NCI-H524 (cell line): ENCODE measurements around the gene SPOCK2.
"Not testable (repeated sequence)": the region's sequence is repeated elsewhere in the genome, so short reads cannot be mapped to it uniquely, and the experiment has no call there.

ENCODE experiments used
- DNase-seq, 2 experiments: peaks; one replicate each; lab custom pipeline; 2025; lab: John Stamatoyannopoulos, UW

The SPOCK2 gene

DNA sequence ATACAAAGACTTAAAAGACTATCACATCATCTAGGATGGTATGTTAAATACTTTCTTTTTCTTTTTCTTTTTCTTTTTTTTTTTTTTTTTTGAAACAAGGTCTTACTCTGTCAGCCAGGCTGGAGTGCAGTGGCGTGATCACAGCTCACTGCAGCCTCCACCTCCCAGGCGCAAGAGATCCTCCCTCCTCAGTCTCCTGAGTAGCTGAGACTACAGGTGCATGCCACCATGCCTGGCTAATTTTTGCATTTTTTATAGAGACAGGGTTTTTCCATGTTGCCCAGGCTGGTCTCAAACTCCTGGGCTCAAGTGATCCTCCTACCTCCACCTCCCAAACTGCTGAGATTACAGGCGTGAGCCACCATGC is 19.6 kb upstream of the SPOCK2 start:
- DNase-seq = not testable (repeated sequence)

DNA sequence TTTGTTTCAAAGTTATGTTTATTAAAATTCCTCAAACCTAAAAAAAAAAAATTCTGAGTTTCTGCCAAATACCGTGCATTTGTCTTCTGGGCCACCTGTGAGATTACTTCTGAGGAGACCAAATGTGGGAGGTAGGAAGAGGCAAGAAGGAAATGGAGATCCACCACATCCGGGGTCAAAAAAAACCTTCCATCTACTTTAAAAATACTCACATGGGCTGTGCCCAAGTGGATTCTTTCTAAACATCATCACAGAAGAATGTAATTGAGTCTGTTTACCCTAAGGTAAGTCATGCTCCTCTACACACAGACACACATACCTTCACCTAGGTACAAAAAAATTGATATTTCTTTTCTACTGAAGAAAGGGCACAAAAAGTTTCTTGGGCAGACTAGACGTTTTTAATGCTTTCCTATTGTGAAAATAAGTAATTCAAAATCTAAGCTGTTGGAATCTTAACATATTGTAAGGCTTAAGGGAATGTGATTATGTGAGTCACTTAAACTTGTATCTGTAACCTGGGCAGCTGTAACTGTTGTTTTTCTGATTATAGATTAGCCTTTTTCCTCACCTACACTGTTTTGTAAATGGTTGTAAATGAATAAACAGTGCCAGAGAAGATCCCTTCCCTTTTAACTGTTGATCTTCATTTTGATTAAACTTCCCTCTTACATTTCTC is 19.1 kb upstream of the SPOCK2 start:
- no peak for DNase-seq

DNA sequence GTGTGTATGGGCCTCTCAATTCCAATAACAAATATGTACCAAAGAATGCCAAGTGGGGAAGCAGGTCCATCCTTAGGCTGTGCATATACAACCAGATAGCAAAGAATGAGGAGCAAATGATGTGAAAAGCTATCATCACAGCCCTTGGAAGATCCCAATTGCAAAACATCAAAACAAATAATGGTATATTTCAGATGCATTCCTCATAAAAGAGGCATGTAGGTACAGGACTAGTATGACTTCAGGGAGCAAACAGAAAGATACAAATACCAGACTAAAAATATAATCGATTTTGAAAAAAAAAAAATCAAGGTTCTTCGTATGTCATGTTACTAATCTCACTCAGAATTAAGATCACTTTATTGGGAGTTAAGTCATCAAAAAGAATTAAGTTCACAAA is 18.5 kb upstream of the SPOCK2 start:
- no peak for DNase-seq

DNA sequence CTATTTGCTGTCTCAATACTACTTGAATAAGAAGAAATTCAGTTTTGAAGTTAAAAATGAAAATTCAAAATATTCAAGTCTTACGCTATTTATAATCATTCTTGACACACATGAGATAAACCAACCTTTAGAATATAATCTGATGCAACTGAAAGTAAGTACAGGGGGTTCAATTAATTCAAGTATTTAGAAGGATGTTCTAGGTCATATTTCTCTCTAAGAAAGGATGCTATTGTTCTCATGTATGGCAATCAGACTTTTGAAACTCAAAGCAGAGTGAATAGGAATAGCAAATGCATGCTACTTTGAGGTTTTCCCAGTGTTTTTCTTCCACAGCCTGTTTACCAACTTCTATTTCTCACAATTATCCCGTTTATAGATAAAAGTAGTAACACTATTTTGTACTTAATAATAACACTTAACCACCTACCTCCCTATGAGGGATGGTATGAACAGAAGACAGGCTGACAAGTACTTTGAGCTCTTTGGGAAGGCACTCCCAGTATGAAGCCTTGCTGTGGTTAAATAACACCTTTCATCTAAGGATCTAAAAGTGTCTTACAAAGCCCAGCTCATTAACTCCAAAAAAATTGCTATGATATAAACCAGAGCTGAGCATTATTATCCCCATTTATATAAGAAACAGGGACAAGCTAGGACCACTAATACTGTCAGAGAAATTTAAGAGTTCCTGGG is 18.0 kb upstream of the SPOCK2 start:
- no peak for DNase-seq

DNA sequence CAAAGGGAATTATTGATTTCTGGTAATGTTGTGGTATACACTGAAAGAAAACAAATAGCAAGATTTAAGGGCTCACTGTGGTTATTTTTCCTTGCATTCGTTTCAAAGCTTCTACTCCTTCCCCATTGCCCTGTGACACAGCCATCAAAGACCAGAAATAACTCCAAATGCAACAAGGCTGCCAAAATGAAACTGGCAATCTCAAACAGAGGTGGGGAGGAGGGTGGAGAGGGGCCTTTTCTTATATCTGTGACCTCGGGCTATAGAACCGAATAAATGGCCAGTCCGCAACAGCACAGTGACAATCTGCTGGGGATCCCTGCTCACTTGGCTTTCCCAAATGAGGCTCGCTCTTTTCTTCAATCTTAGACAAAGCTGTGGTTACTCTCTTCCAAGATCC is 17.4 kb upstream of the SPOCK2 start:
- DNase-seq = no peak

DNA sequence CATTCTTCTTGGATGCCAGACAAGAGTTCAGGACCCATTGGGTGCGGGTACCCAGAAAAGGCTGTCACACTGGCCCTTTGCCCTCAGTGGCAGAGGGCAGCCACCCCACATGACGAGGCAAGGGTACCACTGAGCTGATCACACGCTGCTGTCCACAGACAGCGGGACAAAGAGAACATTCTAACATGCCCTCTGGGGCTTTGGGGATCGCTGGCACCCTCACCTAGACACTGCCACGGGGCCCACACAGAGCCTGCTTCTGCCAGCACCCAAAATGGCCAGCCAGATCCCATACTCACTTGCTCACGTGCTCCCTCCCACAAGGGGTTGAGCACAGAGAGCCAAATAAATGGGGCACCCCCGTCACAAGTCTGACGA is 16.7 kb upstream of the SPOCK2 start:
- DNase-seq = no peak

DNA sequence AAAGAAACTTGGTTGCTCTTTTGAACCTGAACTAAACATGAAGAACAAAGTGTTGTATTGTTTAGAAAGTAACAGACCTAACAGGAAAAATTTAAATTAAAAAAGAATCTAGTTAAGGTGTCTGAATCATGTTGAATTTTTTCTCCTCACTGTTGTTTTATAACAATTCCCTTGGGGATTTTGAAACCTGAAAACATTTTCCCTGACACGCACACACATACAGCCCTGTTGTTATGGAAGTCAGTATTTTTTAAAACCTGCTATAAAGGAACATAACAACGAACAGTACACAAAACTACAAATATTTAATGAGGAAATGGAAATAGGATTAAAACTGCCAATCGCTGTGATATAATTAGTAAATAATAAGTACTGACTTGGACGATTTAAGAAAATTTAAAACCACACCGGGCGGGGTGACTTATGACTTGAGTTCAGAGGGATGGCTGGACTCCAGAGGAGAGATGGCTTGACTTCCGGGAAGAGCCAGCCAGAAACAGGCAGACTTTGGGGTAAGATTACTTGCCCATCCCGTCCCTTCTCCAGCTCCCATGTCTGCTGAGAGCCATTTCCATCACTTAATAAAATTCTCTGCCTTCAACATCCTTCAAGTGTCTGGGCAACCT is 16.2 kb upstream of the SPOCK2 start:
- DNase-seq = no peak

DNA sequence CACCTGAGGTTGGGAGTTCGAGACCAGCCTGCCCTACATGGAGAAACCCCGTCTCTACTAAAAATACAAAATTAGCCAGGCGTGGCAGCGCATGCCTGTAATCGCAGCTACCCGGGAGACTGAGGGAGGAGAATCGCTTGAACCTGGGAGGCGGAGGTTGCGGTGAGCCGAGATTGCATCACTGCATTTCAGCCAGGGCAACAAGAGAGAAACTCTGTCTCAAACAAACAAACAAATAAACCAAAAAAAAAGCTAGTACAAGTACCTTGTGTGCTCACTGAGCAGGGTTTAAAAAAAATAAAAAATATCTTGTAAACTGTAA is 11.2 kb upstream of the SPOCK2 start:
- no peak for DNase-seq

DNA sequence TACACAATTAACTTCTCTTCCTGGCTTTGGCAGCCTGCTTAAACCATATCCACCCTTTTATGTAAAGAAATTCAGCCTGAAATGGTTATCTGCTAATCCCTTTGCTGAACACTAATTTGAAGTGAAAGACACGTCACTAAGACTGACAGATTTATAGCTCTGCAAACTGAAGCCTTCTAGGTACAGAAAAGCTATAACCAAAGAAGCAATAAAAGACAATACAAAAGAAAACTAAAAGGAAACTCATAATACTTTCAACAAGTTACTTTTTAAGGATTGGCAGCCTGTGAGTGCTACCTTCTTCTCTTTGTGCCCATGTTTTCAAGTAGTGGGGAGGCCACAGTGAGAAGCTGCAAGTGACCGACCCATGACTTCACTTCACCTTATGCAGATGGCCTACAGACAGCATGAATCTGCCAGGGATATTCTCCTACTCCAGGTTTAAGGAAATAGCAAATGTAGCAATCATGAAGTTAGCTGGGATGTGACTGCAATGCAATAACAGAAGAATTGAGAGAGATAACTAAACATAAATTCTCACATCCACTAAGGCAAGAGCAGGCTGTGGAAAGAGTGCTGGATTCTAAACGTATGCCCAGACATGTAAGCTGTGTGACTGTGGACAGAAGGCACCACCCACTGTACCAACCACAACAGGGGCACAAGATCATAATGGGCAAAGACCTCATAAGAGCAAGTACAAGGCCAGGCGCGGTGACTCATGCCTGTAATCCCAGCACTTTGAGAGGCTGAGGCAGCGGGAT is 10.7 kb upstream of the SPOCK2 start:
- DNase-seq = no peak

DNA sequence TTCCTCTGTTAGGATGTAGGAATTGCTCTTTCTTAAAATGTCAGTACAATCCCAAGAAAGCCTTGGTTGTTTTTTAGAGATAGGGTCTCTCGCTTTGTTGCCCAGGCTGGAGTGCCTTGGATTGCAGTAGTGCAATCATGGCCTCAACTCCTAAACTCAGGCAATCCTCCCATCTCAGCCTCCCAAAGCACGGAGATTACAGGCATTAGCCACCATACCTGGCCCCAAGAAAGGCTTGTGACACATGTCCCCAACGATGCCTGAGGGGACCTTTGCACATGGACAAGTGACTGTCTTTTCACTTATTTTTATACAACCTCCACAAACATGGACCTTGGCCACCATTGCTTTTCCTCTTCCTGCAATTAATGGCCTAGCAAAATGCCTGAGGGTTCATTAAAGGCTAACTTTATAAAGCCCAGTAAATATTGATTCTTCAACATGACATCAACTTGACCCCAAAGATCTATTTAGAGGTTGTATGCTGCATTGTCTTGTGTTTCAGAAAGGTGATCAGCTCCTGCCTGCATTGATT is 10.0 kb upstream of the SPOCK2 start:
- DNase-seq = no peak

DNA sequence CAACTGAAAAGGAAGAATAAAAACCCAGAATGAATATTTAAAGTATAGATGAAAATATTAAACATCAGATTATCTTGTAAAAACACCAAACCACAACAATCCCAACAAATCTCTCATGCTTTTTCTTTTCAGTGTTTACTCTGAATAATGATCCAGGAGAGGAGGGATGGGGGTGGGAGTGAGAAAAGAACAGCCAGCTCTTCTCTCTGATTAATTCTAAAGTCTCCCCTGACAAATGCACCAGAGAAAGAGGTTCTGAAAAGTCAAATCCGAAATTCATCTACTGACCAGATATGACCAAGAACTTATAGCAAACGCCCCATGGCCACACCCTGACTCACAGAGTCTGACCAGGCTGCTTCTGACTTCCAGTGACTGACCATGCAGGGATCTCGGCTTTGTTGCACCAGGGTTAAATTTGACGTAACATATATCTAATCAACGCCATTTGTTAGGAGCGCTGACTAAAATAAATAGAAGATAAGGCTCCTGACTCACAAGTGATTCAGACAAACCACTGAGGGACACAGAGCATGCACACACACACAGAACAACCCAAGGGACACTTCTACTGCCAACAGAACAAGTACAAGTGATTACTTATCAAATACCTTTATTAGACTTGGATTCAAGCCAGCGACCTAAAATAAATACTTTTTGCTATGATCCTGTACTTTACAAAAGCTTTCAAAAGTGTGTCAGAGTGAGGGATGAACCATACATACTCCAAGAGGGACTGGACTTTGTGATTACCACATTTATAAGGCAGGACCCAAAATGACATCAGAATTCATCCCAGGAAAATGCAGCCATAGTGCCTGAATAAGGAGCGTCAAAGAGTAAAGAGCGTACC is 9.3 kb upstream of the SPOCK2 start:
- DNase-seq = no peak

DNA sequence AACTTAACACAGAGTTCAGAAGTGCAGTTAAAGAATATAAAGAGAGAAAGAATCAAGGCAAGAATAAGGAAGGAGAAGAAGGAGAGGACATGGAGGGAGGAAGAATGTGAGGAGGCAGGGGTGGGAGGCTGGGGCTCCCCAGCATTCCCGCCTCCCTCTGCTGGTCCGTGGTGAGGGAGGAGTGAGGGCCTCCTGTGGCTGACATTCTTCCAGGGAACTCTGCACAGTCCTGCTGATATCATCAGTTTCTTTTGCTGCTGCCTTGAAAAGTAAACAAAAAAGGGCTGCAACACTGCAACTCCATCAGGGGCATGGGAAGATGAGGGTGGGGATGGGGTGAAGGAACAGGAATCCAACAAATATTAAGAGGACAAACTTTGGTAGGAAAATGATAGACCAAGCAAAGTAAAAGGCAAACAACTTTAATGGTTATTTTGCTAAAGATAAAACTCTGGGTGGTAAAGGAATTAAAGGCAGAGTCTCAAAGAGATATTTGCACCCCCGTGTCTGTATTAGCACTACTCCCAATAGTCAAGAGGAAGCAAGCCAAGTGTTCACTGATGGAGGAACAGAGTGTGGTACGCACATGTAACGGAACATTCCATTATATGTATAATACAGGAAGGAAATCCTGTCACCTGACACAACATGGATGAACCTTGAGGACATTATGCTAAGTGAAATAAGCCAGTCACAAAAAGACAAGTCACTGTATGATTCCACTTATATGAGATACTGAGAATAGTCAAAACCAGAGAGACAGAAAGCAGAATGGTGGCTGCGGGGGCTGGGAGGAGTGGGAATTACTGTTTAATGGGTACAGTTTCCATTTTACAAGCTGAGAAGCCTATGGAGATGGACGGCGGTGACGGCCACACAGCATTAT is 8.0 kb upstream of the SPOCK2 start:
- DNase-seq = no peak

DNA sequence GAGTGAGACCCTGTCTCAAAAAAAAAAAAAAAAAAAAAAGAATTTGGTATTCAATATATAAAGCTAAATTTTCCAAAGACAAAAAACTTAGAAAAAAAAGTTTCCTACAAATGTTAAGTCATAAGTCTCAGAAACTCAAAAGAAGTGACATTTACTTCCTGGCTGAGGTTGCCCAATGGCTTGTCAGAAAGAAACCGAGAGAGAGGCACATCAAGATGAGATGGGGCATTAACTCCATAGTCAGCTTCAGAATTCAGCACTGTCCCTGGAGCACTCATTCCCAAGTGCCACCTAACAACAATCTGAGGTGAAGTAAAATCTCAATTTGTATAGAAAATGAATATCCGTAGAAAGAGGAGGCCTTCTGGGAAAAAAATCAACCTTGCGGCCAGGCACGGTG is 6.8 kb upstream of the SPOCK2 start:
- no peak for DNase-seq

DNA sequence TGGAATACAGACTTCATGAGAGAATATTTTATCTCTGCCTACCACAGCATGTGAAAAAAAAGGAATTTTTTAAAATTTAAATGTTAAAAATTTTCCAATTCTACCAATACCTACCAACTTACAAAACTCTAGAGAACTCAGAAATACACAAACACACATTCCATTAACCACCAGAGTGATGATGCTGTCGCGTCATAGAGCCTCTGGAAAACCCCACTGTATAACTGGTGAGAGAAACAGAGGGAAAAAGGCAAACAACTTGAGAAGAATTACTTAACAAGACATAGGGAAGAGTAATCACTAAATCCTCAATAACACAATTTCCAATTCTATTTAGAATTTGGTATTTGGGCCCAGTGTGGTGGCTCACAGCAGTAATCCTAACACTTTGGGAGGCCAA is 6.2 kb upstream of the SPOCK2 start:
- no peak for DNase-seq

DNA sequence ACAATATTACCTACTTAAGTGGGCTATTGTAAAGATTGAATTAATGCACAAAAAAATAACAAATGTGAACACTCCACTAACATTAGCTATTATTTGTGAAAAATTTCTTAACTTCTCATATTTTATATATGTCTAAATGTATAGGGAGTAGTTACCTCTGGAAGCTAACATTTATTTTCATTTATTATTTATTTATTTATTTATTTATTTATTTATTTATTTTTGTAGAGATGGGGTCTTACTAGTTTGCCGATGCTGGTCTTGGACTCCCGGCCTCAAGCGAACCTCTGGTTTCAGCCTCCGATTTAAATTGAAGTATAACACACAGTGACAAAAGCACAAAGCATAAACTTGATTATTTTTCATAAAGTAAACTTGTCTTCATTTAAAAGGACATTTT is 5.1 kb upstream of the SPOCK2 start:
- no peak for DNase-seq

DNA sequence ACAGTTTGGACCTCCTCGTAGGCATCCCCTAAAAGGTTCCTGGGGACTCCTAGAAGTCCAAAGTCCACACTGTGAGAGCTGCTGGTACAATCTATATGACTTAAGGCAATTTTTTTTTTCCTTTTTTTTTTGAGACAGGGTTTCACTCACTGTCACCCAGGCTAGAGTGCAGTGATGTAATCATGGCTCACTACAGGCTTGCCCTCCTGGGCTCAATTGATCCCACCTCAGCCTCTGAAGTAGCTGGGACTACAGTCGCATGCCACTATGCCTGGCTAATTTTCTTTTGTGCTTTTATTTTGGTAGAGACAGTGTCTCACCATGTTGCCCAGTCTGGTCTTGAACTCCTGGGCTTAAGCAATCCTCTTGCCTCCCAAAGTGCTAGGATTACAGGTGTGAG is 4.6 kb upstream of the SPOCK2 start:
- no peak for DNase-seq

DNA sequence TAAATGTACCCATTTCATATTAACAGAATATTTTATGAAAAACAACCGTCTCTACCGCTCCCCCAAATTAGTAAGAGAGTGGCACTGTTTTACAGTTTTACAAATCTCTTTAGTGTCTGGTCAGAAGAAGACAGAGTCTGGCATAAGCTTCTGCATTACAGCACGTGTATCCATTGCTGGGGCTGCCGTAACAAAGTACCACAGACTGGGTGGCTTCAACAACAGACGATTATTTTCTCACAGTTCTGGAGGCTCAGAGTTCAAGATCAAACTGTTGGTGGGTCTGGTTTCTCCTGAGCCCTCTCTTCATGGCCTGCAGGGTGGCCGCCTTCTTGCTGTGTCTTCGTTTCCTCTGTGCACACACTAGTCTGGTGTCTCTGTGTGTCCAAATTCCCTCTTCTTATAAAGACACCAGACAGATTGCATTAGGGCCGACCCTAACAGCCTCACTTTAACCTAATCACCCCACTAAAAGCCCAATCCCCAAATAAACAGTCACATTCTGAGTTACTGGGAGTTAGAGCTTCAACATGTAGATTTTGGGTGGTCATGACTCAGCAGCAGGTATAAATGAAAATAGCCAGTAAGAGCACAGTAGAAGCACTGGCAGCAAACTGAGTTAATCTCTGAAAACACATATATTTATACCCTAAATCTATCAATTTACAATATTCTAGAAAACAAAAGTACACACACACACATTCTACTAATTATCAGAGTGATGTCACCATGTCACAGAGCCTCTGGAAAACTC is 4.0 kb upstream of the SPOCK2 start:
- DNase-seq = no peak

DNA sequence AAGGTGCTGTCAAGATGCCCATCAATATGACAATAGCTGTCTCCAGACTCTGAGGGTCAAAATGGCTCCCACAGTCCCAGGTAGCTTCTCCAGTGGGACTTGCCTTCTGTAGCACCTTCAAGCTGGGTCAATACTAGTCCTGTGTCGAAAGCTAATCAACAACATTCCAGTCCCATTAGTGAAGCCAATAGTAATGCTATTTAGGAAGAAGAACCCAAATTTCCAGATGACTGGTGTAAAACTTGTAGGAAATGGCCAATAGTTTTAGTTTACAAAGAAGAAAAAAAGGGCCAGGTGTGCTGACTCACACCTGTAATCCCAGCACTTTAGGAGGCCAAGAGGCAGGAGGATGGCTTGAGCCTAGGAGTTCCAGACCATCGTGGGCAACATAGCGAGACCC is 2.0 kb upstream of the SPOCK2 start:
- DNase-seq = no peak

DNA sequence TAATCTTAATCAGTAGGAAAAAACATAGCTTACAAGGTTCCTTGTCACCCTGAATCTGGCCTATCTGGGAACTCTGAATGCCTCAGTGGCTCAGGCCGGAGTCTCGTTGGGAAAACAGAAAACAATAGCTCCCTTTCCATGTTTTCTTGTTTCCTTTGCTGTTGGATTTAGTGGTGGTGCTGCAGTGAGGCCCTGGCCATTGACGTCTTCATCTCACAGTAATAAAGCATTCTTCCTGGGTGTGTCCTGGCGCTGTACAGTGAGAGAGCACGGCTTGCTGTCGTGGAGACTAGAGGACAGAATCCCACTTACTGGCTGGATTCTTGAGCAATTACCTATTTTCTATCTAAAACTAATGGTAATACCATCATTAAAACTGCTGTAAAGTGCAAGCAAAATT is 1.3 kb upstream of the SPOCK2 start:
- no peak for DNase-seq
